ENCODE measurements around the gene LHX2. TPM values are rescaled to one million over a fixed set of nuclear protein-coding genes. Genes with fewer than 3 reads are reported as not detected.

LHX2 gene
- polyA plus RNA-seq, 3 donors = 0.38 to 0.43 TPM; not detected in 1

- DNase-seq (ENCODE audit: low read depth in 3 of 3, low spot score in 2 of 3) = no peak
Measured at GRCh38 chr9:124012368-124013301, 1.1 kb downstream of the LHX2 start.

GRCh38 chr9:124013309-124014210 lies 2.0 kb downstream of the LHX2 start:
- no peak for DNase-seq (ENCODE audit: low read depth in 3 of 3, low spot score in 2 of 3)

GRCh38 chr9:124014211-124014955 lies 2.8 kb downstream of the LHX2 start:
- no peak for DNase-seq (ENCODE audit: low read depth in 3 of 3, low spot score in 2 of 3)

- DNase-seq (ENCODE audit: low read depth in 3 of 3, low spot score in 2 of 3) = no peak
Measured at GRCh38 chr9:124014956-124015660, 3.5 kb downstream of the LHX2 start.

GRCh38 chr9:124015661-124016131 lies 4.1 kb downstream of the LHX2 start:
- DNase-seq (ENCODE audit: low read depth in 3 of 3, low spot score in 2 of 3) = no peak

GRCh38 chr9:124016175-124017050 lies 4.8 kb downstream of the LHX2 start:
- no peak for DNase-seq (ENCODE audit: low read depth in 3 of 3, low spot score in 2 of 3)

- no peak for DNase-seq (ENCODE audit: low read depth in 3 of 3, low spot score in 2 of 3)
Measured at GRCh38 chr9:124017051-124017928, 5.7 kb downstream of the LHX2 start.

GRCh38 chr9:124017929-124018729 lies 6.6 kb downstream of the LHX2 start:
- no peak for DNase-seq (ENCODE audit: low read depth in 3 of 3, low spot score in 2 of 3)

GRCh38 chr9:124018730-124019697 lies 7.4 kb downstream of the LHX2 start:
- DNase-seq (ENCODE audit: low read depth in 3 of 3, low spot score in 2 of 3) = no peak

- no peak for DNase-seq (ENCODE audit: low read depth in 3 of 3, low spot score in 2 of 3)
Measured at GRCh38 chr9:124019771-124020519, 8.4 kb downstream of the LHX2 start.

GRCh38 chr9:124020520-124021384 lies 9.2 kb downstream of the LHX2 start:
- DNase-seq (ENCODE audit: low read depth in 3 of 3, low spot score in 2 of 3) = no peak

GRCh38 chr9:124021385-124021769 lies 9.8 kb downstream of the LHX2 start:
- DNase-seq (ENCODE audit: low read depth in 3 of 3, low spot score in 2 of 3) = no peak

GRCh38 chr9:124022201-124023121 lies 10.9 kb downstream of the LHX2 start:
- DNase-seq (ENCODE audit: low read depth in 3 of 3, low spot score in 2 of 3) = no peak

Data from right renal cortex interstitium (tissue), 3 donors.